Fibroblast of peridontal ligament (primary cell): ENCODE results near the gene TSFM.
"Not testable (repeated sequence)": the region's sequence is repeated elsewhere in the genome, so short reads cannot be mapped to it uniquely, and the experiment has no call there.

Experiments used
- DNase-seq: peaks from one replicate; pipeline ENCODE4 v3.0.0-alpha.2; 2010; ENCODE audit errors: extremely low read depth

TSFM gene

GRCh38 chr12:57763881-57764661, 18.5 kb upstream of the TSFM start:
- no peak for DNase-seq

GRCh38 chr12:57764662-57765002, 18.0 kb upstream of the TSFM start:
- no peak for DNase-seq

- no peak for DNase-seq
Measured at GRCh38 chr12:57765003-57765697, 17.4 kb upstream of the TSFM start.

- no peak for DNase-seq
Measured at GRCh38 chr12:57765698-57766463, 16.7 kb upstream of the TSFM start.

- DNase-seq, result no peak
Measured at GRCh38 chr12:57766464-57767304, 15.9 kb upstream of the TSFM start, which contains the start of gene CYP27B1. TSS of gene CYP27B1 (minus strand) at chr12:57767078. CDS start at chr12:57767041, 37 bp downstream.

- DNase-seq, result no peak
Measured at GRCh38 chr12:57767305-57767698, 15.3 kb upstream of the TSFM start.

- no peak for DNase-seq
Measured at GRCh38 chr12:57767876-57768275, 14.7 kb upstream of the TSFM start.

GRCh38 chr12:57769594-57769993, 13.0 kb upstream of the TSFM start:
- no peak for DNase-seq

GRCh38 chr12:57770734-57771133, 11.9 kb upstream of the TSFM start:
- no peak for DNase-seq

- peak; percentile 93 for DNase-seq
Measured at GRCh38 chr12:57771236-57771872, 11.2 kb upstream of the TSFM start.

- peak; percentile 97 for DNase-seq
Measured at GRCh38 chr12:57771873-57772428, 10.6 kb upstream of the TSFM start, which contains the start of gene METTL1. TSS of gene METTL1 (minus strand) at chr12:57772105. CDS start at chr12:57772083, 22 bp downstream.

GRCh38 chr12:57772429-57773322, 9.9 kb upstream of the TSFM start, which contains the start of gene EEF1AKMT3:
TSS of gene EEF1AKMT3 (plus strand) at chr12:57772614. CDS start at chr12:57772725, 111 bp downstream.
- no peak for DNase-seq

GRCh38 chr12:57774634-57775033, 8.0 kb upstream of the TSFM start:
- not testable (repeated sequence) for DNase-seq

GRCh38 chr12:57775044-57775443, 7.5 kb upstream of the TSFM start:
- DNase-seq, result no peak

GRCh38 chr12:57775563-57776246, 6.9 kb upstream of the TSFM start:
- no peak for DNase-seq

GRCh38 chr12:57776247-57776587, 6.4 kb upstream of the TSFM start:
- no peak for DNase-seq

- DNase-seq, result no peak
Measured at GRCh38 chr12:57777367-57777766, 5.2 kb upstream of the TSFM start.

- DNase-seq, result no peak
Measured at GRCh38 chr12:57777911-57778310, 4.7 kb upstream of the TSFM start.

GRCh38 chr12:57779736-57780135, 2.9 kb upstream of the TSFM start:
- DNase-seq, result no peak
